Naive thymus-derived CD8-positive, alpha-beta T cell (primary cell): ENCODE results near the gene NR6A1. TPM values are rescaled to one million over a fixed set of nuclear protein-coding genes. Genes with fewer than 3 reads are reported as not detected.
A peak's percentile ranks its signal among the peaks of the same experiment; 100 is the strongest.

Source experiments
- ATAC-seq, 2 donors: fragments of 150-1000 bp; cut with Tn5 transposase in 1 of 2; sonication (Bioruptor Pico), chemical (Tn5 transposase) in 1 of 2; 1 replicate in 1 of 2; 2 replicates in 1 of 2; pipeline ENCODE4 v1.10.0; 2021; ENCODE audit warnings: mild to moderate bottlenecking in 2 of 2, moderate library complexity in 2 of 2
- POLR2A ChIA-PET: fragments of 350-600 bp; sonication (Branson Sonifier 250); formaldehyde crosslinking; loops from one replicate; lab custom pipeline; 2021; ENCODE audit warnings: antibody characterized with exemption; lab: Charles Lee
- DNase-seq, 10 donors: peaks; one replicate each; pipeline versions ENCODE4 v3.0.0 to v3.0.0-alpha.2; 2020 to 2022
- H3K27ac Mint-ChIP-seq, 10 donors: one replicate each; pipeline ENCODE4 v1.8.0; 2020 to 2022; ENCODE audit warnings: mild to moderate bottlenecking in 10 of 10, mixed read lengths in 10 of 10, moderate library complexity in 4 of 10, inconsistent platforms in 1 of 10
- H3K27me3 Mint-ChIP-seq, 5 donors: one replicate each; pipeline ENCODE4 v1.8.0; 2021 to 2022; ENCODE audit warnings: mixed read lengths in 5 of 5
- H3K36me3 Mint-ChIP-seq, 3 donors: one replicate each; pipeline ENCODE4 v1.8.0; 2020 to 2022; ENCODE audit warnings: mixed read lengths in 3 of 3, mild to moderate bottlenecking in 2 of 3, inconsistent platforms in 1 of 3
- H3K4me1 Mint-ChIP-seq, 4 donors: one replicate each; pipeline ENCODE4 v1.8.0; 2021 to 2022; ENCODE audit warnings: mixed read lengths in 4 of 4
- H3K4me3 Mint-ChIP-seq, 10 donors: one replicate each; pipeline ENCODE4 v1.8.0; 2020 to 2022; ENCODE audit warnings: mild to moderate bottlenecking in 10 of 10, mixed read lengths in 10 of 10, moderate library complexity in 6 of 10, inconsistent platforms in 1 of 10
- H3K9me3 Mint-ChIP-seq, 9 donors: one replicate each; pipeline ENCODE4 v1.8.0; 2020 to 2022; ENCODE audit warnings: mixed read lengths in 9 of 9, mild to moderate bottlenecking in 3 of 9, inconsistent platforms in 1 of 9, moderate library complexity in 1 of 9
- polyA plus RNA-seq, 3 donors: library from polyadenylated mRNA; unstranded; fragments of 300-500 nt; fragmentation: Illumina TruSeq; gene quantifications; one replicate each; pipeline ENCODE4 v1.2.3, GENCODE V29; 2021
- total RNA-seq, 8 experiments: library from RNA in 2 of 8; stranded (reverse) in 2 of 8; gene quantifications; one replicate each; pipeline ENCODE4 v1.2.3 and lab custom pipeline; 2021 to 2026

Gene NR6A1
- total and polyA plus RNA-seq, 5 experiments from 2014 or later = 0.05 TPM; not detected in 4

DNA sequence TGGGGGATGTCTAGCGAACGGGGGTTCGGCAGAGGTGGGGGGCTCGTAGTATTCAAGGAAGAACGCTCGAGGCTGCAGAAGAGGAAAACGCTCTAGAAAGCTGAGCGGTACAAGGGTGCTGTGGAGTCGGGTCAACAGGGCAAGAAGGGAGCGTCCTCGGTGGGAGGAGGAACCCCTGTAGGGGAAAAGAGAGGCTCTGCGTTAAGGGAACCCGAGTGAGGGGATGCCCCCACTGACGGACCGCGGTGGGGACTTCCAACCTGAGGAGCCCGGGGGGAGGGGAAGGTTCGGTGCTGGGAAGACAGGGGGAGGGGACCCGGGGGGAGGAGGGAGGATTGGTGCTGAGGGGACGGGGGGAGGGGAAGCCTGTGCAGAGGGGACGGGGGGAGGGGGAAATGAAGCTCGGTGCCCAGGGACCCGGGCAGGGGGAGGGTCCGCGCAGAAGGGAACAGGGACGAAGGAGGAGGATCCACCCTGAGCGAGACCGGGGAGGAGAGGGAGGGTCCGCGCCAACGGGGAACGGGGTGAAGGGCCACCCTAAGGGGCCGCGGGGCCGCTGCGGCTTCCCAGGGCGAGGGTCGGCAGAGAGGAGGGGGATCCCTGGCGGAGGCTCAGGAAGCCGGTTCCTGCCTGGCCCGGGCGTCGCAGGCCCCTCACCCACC, 621 bp downstream of the NR6A1 start:
- peak in 3 of 10 donors; percentile 12 to 63 (median 22) for DNase-seq
- Mint-ChIP-seq H3K27me3 (peaks cover 54 to 82% (median 55%) of the 10 kb centered on the region in 5 donors), H3K9me3 (no peaks in the 10 kb centered on the region), H3K27ac (peak overlapping the region in 3 of 10 donors; percentile 18 to 48 (median 18)), H3K36me3 (no peaks in the 10 kb centered on the region), H3K4me3 (peak overlapping the region; percentile 78 to 92 (median 88)), H3K4me1 (peaks cover 19 to 40% (median 33%) of the 10 kb centered on the region in 4 donors)
- no peak for ATAC-seq
- POLR2A ChIA-PET = interaction anchor here (0.7 to 3.1 kb wide), 6 partner anchors 58 to 99 kb away, joined by 3 to 25 read pairs (median 8); partner anchors contain the start of genes ARPC5L, RPL35 and WDR38

DNA sequence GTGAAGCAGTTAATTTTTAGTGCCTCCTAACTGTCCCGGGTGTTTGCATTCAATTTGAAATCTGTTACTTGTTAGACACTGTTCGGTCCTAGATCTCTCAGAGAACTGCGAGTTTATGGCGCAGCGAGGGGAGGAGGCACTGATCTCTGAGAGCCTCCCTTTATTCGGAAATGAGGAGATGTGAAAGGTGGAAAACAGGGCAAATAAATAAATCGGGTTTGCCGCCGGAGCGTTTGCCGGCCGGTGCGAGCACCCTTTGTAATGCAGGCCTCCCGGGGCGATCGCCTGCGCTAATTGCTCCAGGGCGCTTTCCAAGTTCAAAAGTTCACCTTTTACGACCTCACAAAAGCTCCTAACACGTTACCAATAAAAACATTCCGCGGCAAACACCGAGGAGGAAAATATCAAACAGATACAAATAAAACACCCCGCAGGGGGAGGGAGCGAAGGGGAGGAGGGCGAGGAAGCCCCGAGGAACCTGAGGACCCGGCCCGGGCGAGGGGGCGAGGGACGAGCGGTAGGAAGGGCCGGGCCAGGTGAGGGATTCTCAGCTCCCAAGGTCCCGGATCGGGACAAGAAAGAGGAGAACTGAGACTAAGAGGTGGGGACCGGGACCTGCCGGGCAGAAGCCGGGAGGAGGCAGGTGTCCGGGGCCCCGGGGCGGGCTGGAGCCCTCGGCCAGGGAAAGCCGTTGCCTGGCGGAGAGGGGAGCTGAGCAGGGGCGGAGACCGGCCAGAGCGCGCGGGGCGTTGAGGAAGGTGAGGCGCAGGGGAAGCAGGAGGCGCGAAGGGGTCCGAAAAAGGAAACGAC, 1.4 kb downstream of the NR6A1 start:
- Mint-ChIP-seq H3K4me1 (peaks cover 19 to 40% (median 33%) of the 10 kb centered on the region in 4 donors), H3K27me3 (peaks cover 53 to 83% (median 57%) of the 10 kb centered on the region in 5 donors), H3K36me3 (no peaks in the 10 kb centered on the region), H3K4me3 (peak overlapping the region; percentile 78 to 92 (median 88)), H3K9me3 (no peaks in the 10 kb centered on the region), H3K27ac (peak overlapping the region in 5 of 10 donors; percentile 6 to 49 (median 37))
- DNase-seq = peak in 1 of 10 donors; percentile 10
- POLR2A ChIA-PET = interaction anchor here (0.7 to 3.1 kb wide), 4 partner anchors 83 to 99 kb away, joined by 5 to 25 read pairs (median 11); partner anchors contain the start of genes ARPC5L, RPL35 and WDR38
- no peak for ATAC-seq

- POLR2A ChIA-PET = no interaction called here
- H3K27ac Mint-ChIP-seq = peak overlapping the region in 1 of 10 donors; percentile 6
- DNase-seq = no peak
- no peak for ATAC-seq
- H3K4me1 Mint-ChIP-seq = peaks cover 15 to 33% (median 28%) of the 10 kb centered on the region in 4 donors
- no peaks in the 10 kb centered on the region for H3K9me3 Mint-ChIP-seq
- peaks cover 45 to 83% (median 54%) of the 10 kb centered on the region in 5 donors for H3K27me3 Mint-ChIP-seq
- H3K36me3 Mint-ChIP-seq = no peaks in the 10 kb centered on the region
- peak overlapping the region; percentile 75 to 92 (median 83) for H3K4me3 Mint-ChIP-seq
Observed at GRCh38 chr9:124768750-124769548, 2.2 kb downstream of the NR6A1 start.

GRCh38 chr9:124768334-124768733, 2.8 kb downstream of the NR6A1 start:
- H3K9me3 Mint-ChIP-seq = no peaks in the 10 kb centered on the region
- no peak overlapping the region for H3K4me3 Mint-ChIP-seq
- DNase-seq (no peak), ATAC-seq (no peak)
- peaks cover 15 to 32% (median 28%) of the 10 kb centered on the region in 4 donors for H3K4me1 Mint-ChIP-seq
- POLR2A ChIA-PET = no interaction called here
- H3K27ac Mint-ChIP-seq = no peak overlapping the region
- H3K36me3 Mint-ChIP-seq = no peaks in the 10 kb centered on the region
- peaks cover 42 to 83% (median 53%) of the 10 kb centered on the region in 5 donors for H3K27me3 Mint-ChIP-seq

- H3K27me3 Mint-ChIP-seq = peaks cover 43 to 83% (median 59%) of the 10 kb centered on the region in 5 donors
- H3K36me3 Mint-ChIP-seq = no peaks in the 10 kb centered on the region
- POLR2A ChIA-PET = no interaction called here
- no peak for ATAC-seq
- H3K4me1 Mint-ChIP-seq = peaks cover 15 to 32% (median 28%) of the 10 kb centered on the region in 4 donors
- H3K27ac Mint-ChIP-seq = no peak overlapping the region
- H3K9me3 Mint-ChIP-seq = no peaks in the 10 kb centered on the region
- DNase-seq = no peak
- H3K4me3 Mint-ChIP-seq = no peak overlapping the region
Observed at GRCh38 chr9:124767821-124768220, 3.3 kb downstream of the NR6A1 start.

- no peaks in the 10 kb centered on the region for H3K9me3 Mint-ChIP-seq
- DNase-seq (no peak), ATAC-seq (no peak)
- H3K4me1 Mint-ChIP-seq = peaks cover 11 to 26% (median 20%) of the 10 kb centered on the region in 4 donors
- peaks cover 45 to 83% (median 61%) of the 10 kb centered on the region in 5 donors for H3K27me3 Mint-ChIP-seq
- POLR2A ChIA-PET = no interaction called here
- H3K4me3 Mint-ChIP-seq = no peak overlapping the region
- H3K36me3 Mint-ChIP-seq = no peaks in the 10 kb centered on the region
- H3K27ac Mint-ChIP-seq = no peak overlapping the region
Observed at GRCh38 chr9:124766815-124767554, 4.1 kb downstream of the NR6A1 start.

DNA sequence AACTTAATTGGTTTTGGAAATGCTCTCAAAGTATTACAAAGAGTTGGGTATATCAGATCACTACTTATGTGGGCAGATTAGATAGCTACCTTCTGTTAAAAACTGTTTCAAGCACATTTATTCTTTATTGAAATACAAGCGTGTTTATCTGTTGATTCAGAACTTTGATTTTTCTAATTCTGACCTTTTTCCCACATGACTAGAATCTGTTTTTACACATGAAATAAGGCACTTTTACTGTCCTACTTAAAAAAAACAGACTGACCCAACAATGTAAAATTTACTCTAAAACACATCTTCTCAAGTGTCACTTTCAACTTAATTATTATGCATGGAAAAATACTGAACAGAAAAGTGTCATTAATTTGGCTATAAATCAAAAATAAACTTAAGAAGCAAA, 4.8 kb downstream of the NR6A1 start:
- no peaks in the 10 kb centered on the region for H3K36me3 Mint-ChIP-seq
- H3K4me1 Mint-ChIP-seq = peaks cover 8 to 20% (median 16%) of the 10 kb centered on the region in 4 donors
- no peak for DNase-seq
- H3K4me3 Mint-ChIP-seq = no peak overlapping the region
- POLR2A ChIA-PET = no interaction called here
- no peak for ATAC-seq
- no peaks in the 10 kb centered on the region for H3K9me3 Mint-ChIP-seq
- H3K27ac Mint-ChIP-seq = no peak overlapping the region
- H3K27me3 Mint-ChIP-seq = peaks cover 47 to 90% (median 63%) of the 10 kb centered on the region in 5 donors

- no peaks in the 10 kb centered on the region for H3K9me3 Mint-ChIP-seq
- no peak overlapping the region for H3K4me3 Mint-ChIP-seq
- H3K27ac Mint-ChIP-seq = no peak overlapping the region
- ATAC-seq (no peak), DNase-seq (no peak)
- POLR2A ChIA-PET = no interaction called here
- peaks cover 6 to 18% (median 12%) of the 10 kb centered on the region in 4 donors for H3K4me1 Mint-ChIP-seq
- no peaks in the 10 kb centered on the region for H3K36me3 Mint-ChIP-seq
- peaks cover 49 to 95% (median 65%) of the 10 kb centered on the region in 5 donors for H3K27me3 Mint-ChIP-seq
Observed at GRCh38 chr9:124765439-124765835, 5.7 kb downstream of the NR6A1 start.

- no peak for DNase-seq
- H3K36me3 Mint-ChIP-seq = no peaks in the 10 kb centered on the region
- H3K4me3 Mint-ChIP-seq = no peak overlapping the region
- POLR2A ChIA-PET = no interaction called here
- peaks cover 46 to 91% (median 63%) of the 10 kb centered on the region in 5 donors for H3K27me3 Mint-ChIP-seq
- peak in 1 of 2 donors; percentile 26 for ATAC-seq
- peaks cover 2 to 14% (median 8%) of the 10 kb centered on the region in 4 donors for H3K4me1 Mint-ChIP-seq
- H3K27ac Mint-ChIP-seq = no peak overlapping the region
- H3K9me3 Mint-ChIP-seq = no peaks in the 10 kb centered on the region
Observed at GRCh38 chr9:124764774-124765438, 6.2 kb downstream of the NR6A1 start.

- no peak overlapping the region for H3K4me3 Mint-ChIP-seq
- H3K36me3 Mint-ChIP-seq = no peaks in the 10 kb centered on the region
- H3K4me1 Mint-ChIP-seq = peaks cover 0 to 6% (median 0%) of the 10 kb centered on the region in 4 donors
- POLR2A ChIA-PET = no interaction called here
- no peaks in the 10 kb centered on the region for H3K9me3 Mint-ChIP-seq
- no peak for DNase-seq
- peaks cover 36 to 90% (median 57%) of the 10 kb centered on the region in 5 donors for H3K27me3 Mint-ChIP-seq
- no peak for ATAC-seq
- H3K27ac Mint-ChIP-seq = no peak overlapping the region
Observed at GRCh38 chr9:124762633-124763032, 8.5 kb downstream of the NR6A1 start.

GRCh38 chr9:124761710-124762109, 9.4 kb downstream of the NR6A1 start:
- no peaks in the 10 kb centered on the region for H3K9me3 Mint-ChIP-seq
- no peak for DNase-seq
- peaks cover 0 to 6% (median 0%) of the 10 kb centered on the region in 4 donors for H3K4me1 Mint-ChIP-seq
- POLR2A ChIA-PET = no interaction called here
- no peaks in the 10 kb centered on the region for H3K36me3 Mint-ChIP-seq
- peaks cover 34 to 90% (median 54%) of the 10 kb centered on the region in 5 donors for H3K27me3 Mint-ChIP-seq
- no peak overlapping the region for H3K4me3 Mint-ChIP-seq
- no peak for ATAC-seq
- no peak overlapping the region for H3K27ac Mint-ChIP-seq
